Measurements from ENCODE around the gene ACKR3.

ACKR3 gene

DNA sequence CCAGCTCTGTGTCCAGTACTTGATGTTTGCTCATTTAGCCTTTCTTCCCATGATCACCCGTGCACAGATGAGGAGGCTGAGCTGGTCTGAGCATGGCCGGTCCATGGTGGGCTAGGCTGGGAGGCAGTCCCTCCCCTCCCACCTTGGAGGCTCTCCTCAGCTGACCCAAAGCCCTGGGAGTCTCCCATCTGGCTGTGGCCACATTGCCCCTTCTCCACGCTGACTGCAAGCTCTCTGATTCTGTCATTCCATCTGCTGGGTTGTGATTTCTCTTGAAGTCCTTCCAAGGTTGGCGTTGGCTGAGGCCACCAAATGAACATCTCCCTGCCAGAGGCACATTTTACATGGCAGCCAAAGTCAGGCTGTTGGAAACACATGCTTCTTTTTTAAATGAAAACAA is 44.0 kb downstream of the ACKR3 start:
- H3K4me3 ChIP-seq (ENCODE audit: low read depth, low read length), result no peak overlapping the region
- DNase-seq (ENCODE audit: low read depth), result no peak
- no peak for TF ChIP-seq CTCF (IDR thresholded peaks at IDR 0.05; ENCODE audit: low read depth, low read length, missing control alignments)

GRCh38 chr2:236614551-236614950 is 44.9 kb downstream of the ACKR3 start:
- H3K4me3 ChIP-seq (ENCODE audit: low read depth, low read length), result no peak overlapping the region
- DNase-seq (ENCODE audit: low read depth), result no peak
- no peak for TF ChIP-seq CTCF (IDR thresholded peaks at IDR 0.05; ENCODE audit: low read depth, low read length, missing control alignments)

- no peak for TF ChIP-seq CTCF (IDR thresholded peaks at IDR 0.05; ENCODE audit: low read depth, low read length, missing control alignments)
- no peak overlapping the region for H3K4me3 ChIP-seq (ENCODE audit: low read depth, low read length)
- no peak for DNase-seq (ENCODE audit: low read depth)
Observed at GRCh38 chr2:236616031-236616430, 46.4 kb downstream of the ACKR3 start.

- DNase-seq (ENCODE audit: low read depth), result no peak
- TF ChIP-seq CTCF (IDR thresholded peaks at IDR 0.05; ENCODE audit: low read depth, low read length, missing control alignments), result no peak
Observed at GRCh38 chr2:236616624-236617023, 47.0 kb downstream of the ACKR3 start.

GRCh38 chr2:236617221-236617737 is 47.7 kb downstream of the ACKR3 start:
- no peak for TF ChIP-seq CTCF (IDR thresholded peaks at IDR 0.05; ENCODE audit: low read depth, low read length, missing control alignments)
- no peak overlapping the region for H3K4me3 ChIP-seq (ENCODE audit: low read depth, low read length)
- DNase-seq (ENCODE audit: low read depth), result no peak

More at GRCh38 chr2:236616624-236617023, 47.0 kb downstream of the ACKR3 start:
- no peak overlapping the region for H3K4me3 ChIP-seq (ENCODE audit: low read depth, low read length)

- H3K4me3 ChIP-seq (ENCODE audit: low read depth, low read length), result no peak overlapping the region
- DNase-seq (ENCODE audit: low read depth), result no peak
- TF ChIP-seq CTCF (IDR thresholded peaks at IDR 0.05; ENCODE audit: low read depth, low read length, missing control alignments), result no peak
Observed at GRCh38 chr2:236617796-236618195, 48.2 kb downstream of the ACKR3 start.

DNA sequence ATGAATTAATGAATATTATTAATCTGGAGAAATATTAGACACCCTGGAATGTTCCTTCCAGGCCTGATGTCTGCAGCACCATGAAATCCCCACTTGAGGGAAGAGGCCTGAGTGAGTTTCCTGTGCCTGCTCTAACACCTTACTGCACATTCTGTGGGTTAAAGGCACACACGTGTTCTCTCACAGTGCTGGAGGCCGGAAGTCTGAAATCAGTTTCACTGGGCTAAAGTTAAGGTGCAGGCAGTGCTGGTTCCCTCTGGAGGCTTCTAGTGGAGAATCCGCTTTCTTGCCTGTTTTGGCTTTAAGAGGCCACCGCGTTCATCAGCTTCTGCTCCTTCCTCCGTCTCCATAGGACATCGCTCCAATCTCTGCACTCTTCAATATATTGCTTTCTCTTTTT is 48.7 kb downstream of the ACKR3 start:
- peak; percentile 1 for TF ChIP-seq CTCF (IDR thresholded peaks at IDR 0.05; ENCODE audit: low read depth, low read length, missing control alignments)
- DNase-seq (ENCODE audit: low read depth), result no peak
- H3K4me3 ChIP-seq (ENCODE audit: low read depth, low read length), result no peak overlapping the region

All from GM12864 (cell line).